Activated CD4-positive, alpha-beta T cell treated with anti-CD3 and anti-CD28 coated beads for 36 hours (primary cell): ENCODE measurements around the gene PHF21A. TPM values are rescaled to one million over a fixed set of nuclear protein-coding genes. Genes with fewer than 3 reads are reported as not detected.
"Not testable (repeated sequence)": the region's sequence is repeated elsewhere in the genome, so short reads cannot be mapped to it uniquely, and the experiment has no call there.

Source experiments
- ATAC-seq: fragments of 200-7000 bp; cut with Tn5 transposase; one replicate; pipeline ENCODE4 v1.10.0; 2021; ENCODE audit warnings: mild to moderate bottlenecking, moderate library complexity
- CTCF ChIA-PET: fragments of 350-600 bp; sonication (Branson Sonifier 250); formaldehyde crosslinking; loops from one replicate; lab custom pipeline; 2021; ENCODE audit warnings: antibody characterized with exemption; lab: Charles Lee
- POLR2A ChIA-PET: fragments of 350-600 bp; sonication (Branson Sonifier 250); formaldehyde crosslinking; loops from one replicate; lab custom pipeline; 2021; ENCODE audit warnings: antibody characterized with exemption, inconsistent platforms; lab: Charles Lee
- DNase-seq: peaks from one replicate; pipeline ENCODE4 v3.0.0-alpha.2; 2020
- H3K27ac Mint-ChIP-seq: one replicate; pipeline ENCODE4 v1.8.0; 2021; ENCODE audit warnings: mixed read lengths
- H3K27me3 Mint-ChIP-seq: one replicate; pipeline ENCODE4 v1.8.0; 2021; ENCODE audit warnings: mixed read lengths
- H3K36me3 Mint-ChIP-seq: one replicate; pipeline ENCODE4 v1.8.0; 2021; ENCODE audit warnings: low read depth, mixed read lengths
- H3K4me1 Mint-ChIP-seq: one replicate; pipeline ENCODE4 v1.8.0; 2021; ENCODE audit warnings: mixed read lengths
- H3K4me3 Mint-ChIP-seq: one replicate; pipeline ENCODE4 v1.8.0; 2021; ENCODE audit warnings: mild to moderate bottlenecking, moderate library complexity, mixed read lengths
- H3K9me3 Mint-ChIP-seq: one replicate; pipeline ENCODE4 v1.8.0; 2021; ENCODE audit warnings: low read depth, mixed read lengths
- intact Hi-C, 2 experiments: fragments of 100-400 bp; cut with DNase I in 1 of 2; cut with micrococcal nuclease in 1 of 2; formaldehyde crosslinking; loops; one replicate each; pipeline versions ENCODE4 v1.14.2 to v1.15.1; 2022 to 2024; cut with DNase I, micrococcal nuclease
- total RNA-seq, 2 experiments: library from RNA; stranded (reverse); gene quantifications; one replicate each; pipeline ENCODE4 v1.2.3, GENCODE V29; 2021

PHF21A gene
- total RNA-seq, 2 experiments from 2014 or later, result 42.6 to 61.8 TPM

DNA sequence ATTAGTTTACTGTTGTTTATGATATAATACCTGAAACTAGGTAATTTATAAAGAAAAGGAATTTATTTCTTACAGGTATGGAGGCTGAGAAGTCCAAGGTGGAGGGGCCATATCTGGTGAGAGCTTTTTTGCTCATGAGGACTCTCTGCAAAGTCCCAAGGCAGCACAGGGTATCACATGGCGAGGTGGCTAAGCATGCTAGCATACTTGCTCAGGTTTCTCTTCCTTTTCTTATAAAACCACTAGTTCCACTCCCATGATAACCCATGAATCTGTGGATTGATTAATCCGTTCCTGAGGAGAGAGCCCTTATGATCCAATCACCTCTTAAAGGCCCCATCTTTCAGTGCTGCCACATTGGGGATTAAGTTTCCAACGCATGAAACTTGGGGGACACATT, 82.7 kb downstream of the PHF21A start:
- no peaks in the 10 kb centered on the region for H3K36me3 Mint-ChIP-seq
- ChIA-PET CTCF (interaction anchor here (1.2 to 1.3 kb wide), 2 partner anchors 8 to 23 kb away, joined by 3 to 5 read pairs; no protein-coding TSS in a partner anchor), POLR2A (no interaction called here)
- intact Hi-C loops, result no loop called here
- H3K27ac Mint-ChIP-seq, result no peak overlapping the region
- no peaks in the 10 kb centered on the region for H3K9me3 Mint-ChIP-seq
- no peak for ATAC-seq
- no peak for DNase-seq
- no peak overlapping the region for H3K4me3 Mint-ChIP-seq
- no peaks in the 10 kb centered on the region for H3K27me3 Mint-ChIP-seq
- peaks cover 35% of the 10 kb centered on the region for H3K4me1 Mint-ChIP-seq

DNA sequence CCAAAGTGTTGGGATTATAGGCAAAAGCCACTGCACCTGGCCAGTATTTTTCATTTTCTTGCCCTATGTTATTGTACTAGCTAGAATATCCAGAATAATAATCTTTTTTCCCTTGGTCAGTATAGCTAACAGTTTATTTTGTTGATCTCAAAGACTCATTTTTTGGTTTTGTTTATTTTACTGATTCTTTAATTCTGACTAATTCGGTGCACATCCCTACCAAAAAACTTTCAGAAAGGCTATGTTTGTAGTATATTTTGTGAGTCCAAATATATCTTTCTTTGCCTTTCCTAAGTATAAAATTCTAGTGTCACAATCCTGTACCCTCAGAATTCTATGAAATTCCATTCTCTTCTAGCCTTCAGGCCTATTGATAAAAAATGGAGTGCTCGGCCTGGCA, 84.3 kb downstream of the PHF21A start:
- no peaks in the 10 kb centered on the region for H3K36me3 Mint-ChIP-seq

DNA sequence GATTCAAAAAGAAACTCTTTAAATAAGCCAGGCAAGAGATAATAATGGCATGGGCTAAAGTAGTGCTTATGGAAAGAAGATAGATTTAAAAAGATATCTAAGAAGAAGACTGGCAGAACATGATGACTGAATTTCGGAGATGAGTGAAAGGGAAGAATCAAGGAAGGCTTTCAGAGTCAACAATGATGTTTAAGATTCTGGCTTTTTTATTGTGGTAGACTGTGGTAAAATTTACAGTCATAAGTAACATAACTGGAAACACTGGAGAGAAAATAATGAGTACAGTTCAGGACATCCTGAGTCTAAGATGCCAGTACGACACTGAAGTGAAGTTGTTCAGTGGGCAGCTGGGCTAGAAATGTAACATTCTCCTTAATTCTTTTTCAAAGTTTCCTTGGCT, 85.2 kb downstream of the PHF21A start:
- no peaks in the 10 kb centered on the region for H3K36me3 Mint-ChIP-seq
- H3K4me3 Mint-ChIP-seq, result no peak overlapping the region
- H3K4me1 Mint-ChIP-seq, result peaks cover 24% of the 10 kb centered on the region
- intact Hi-C loops, result no loop called here
- no peaks in the 10 kb centered on the region for H3K9me3 Mint-ChIP-seq
- DNase-seq (no peak), ATAC-seq (peak; percentile 55)
- no peak overlapping the region for H3K27ac Mint-ChIP-seq
- H3K27me3 Mint-ChIP-seq, result no peaks in the 10 kb centered on the region
- POLR2A ChIA-PET, result no interaction called here
- CTCF ChIA-PET, result interaction anchor here (0.6 to 2.1 kb wide), 4 partner anchors 26 to 148 kb away, joined by 3 to 8 read pairs (median 4); no protein-coding TSS in a partner anchor

More for the DNA sequence above, 84.3 kb downstream of the PHF21A start:
- intact Hi-C loops, result no loop called here
- peaks cover 31% of the 10 kb centered on the region for H3K4me1 Mint-ChIP-seq
- POLR2A ChIA-PET, result no interaction called here
- CTCF ChIA-PET, result interaction anchor here (0.9 kb wide), 1 partner anchor 194 kb away, joined by 4 read pairs; no protein-coding TSS in a partner anchor
- ATAC-seq (no peak), DNase-seq (no peak)
- H3K4me3 Mint-ChIP-seq, result no peak overlapping the region
- H3K9me3 Mint-ChIP-seq, result no peaks in the 10 kb centered on the region
- H3K27me3 Mint-ChIP-seq, result no peaks in the 10 kb centered on the region
- no peak overlapping the region for H3K27ac Mint-ChIP-seq

DNA sequence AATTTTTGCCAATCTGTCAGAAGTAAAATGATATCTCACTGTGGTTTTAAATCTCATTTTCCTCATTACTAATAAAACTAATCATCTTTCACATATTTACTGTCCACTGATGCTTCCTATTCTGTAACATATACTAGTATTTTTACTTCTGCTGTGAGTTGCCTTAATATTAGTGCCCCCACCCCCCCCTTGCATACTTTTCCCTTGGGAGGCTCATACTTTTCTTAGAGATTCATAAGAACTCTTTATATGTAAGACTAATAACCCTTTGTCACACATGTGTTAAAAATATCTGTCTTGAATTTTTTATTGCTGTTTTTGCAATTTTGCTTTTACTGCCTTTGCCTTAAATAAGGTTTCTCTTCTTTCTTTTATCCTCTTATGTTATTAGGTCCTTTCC, 87.2 kb downstream of the PHF21A start:
- Mint-ChIP-seq H3K36me3 (no peaks in the 10 kb centered on the region), H3K27me3 (no peaks in the 10 kb centered on the region), H3K27ac (no peak overlapping the region), H3K9me3 (no peaks in the 10 kb centered on the region), H3K4me3 (no peak overlapping the region), H3K4me1 (peaks cover 13% of the 10 kb centered on the region)
- ATAC-seq (no peak), DNase-seq (no peak)
- intact Hi-C loops, result no loop called here
- ChIA-PET POLR2A (no interaction called here), CTCF (no interaction called here)

DNA sequence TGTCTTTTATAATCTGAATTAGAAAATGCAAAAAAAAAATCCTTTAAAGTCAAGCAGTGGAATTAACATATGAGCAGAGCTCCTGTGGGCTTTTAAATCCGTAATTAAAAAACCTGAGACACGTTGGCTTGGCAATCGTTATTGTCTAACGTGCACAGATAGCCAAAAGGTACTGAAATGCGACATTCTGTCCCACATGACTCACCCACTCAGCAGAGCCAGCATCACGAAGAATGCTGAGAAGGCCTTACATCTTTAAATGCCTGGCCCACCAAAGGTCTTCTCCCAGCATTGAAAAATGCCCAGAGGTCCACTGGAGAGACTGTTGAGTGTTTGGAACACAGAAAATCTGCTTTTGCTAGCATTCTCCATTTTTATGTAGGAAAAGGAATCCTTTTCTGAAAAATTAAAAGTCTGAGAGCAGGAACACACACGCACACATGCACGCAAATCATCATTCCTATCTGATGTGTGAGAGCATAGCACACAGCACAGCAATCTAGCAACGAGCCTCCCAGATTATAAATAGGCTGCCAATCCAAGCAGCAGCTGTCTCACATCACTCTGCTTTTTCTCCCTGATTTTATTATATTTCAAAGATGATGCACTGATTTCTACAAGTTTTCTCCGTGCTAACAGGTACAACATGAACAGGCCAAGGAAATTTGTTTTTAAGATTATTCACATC, 94.5 kb downstream of the PHF21A start:
- H3K9me3 Mint-ChIP-seq, result no peaks in the 10 kb centered on the region
- no peak overlapping the region for H3K27ac Mint-ChIP-seq
- ChIA-PET CTCF (no interaction called here), POLR2A (no interaction called here)
- no peaks in the 10 kb centered on the region for H3K4me1 Mint-ChIP-seq
- H3K27me3 Mint-ChIP-seq, result no peaks in the 10 kb centered on the region
- no peak overlapping the region for H3K4me3 Mint-ChIP-seq
- H3K36me3 Mint-ChIP-seq, result no peaks in the 10 kb centered on the region
- DNase-seq (no peak), ATAC-seq (no peak)
- intact Hi-C loops, result no loop called here

DNA sequence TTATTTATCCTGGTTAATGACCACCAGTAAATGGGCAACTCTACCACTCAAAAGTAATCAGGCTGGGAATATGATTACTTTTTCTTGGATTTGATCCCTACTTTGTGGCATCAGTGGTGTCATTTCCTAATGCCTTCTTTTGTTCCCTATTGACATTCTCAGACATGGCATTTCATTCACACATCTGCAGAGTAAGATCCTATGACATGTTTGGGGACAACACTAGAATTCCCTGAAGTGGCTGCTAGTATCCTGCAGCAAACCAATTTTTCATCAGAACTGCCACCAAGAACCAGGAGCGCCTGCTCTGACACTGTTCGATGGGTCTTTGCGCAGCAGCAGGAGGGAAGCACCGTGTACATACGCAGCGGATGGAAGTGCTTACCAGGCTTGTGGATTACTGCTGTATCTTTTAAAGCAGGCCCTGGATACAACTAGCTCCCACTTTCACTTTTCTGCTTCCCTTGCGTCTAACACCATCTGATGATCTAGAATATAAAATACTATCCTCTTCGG, 101.1 kb downstream of the PHF21A start:
- intact Hi-C loops, result no loop called here
- ChIA-PET CTCF (interaction anchor here (1.0 to 3.3 kb wide), 2 partner anchors 13 to 55 kb away, joined by 3 to 15 read pairs; no protein-coding TSS in a partner anchor), POLR2A (no interaction called here)
- Mint-ChIP-seq H3K4me3 (no peak overlapping the region), H3K27ac (no peak overlapping the region), H3K27me3 (no peaks in the 10 kb centered on the region), H3K4me1 (no peaks in the 10 kb centered on the region), H3K36me3 (peaks cover under 1% of the 10 kb centered on the region), H3K9me3 (no peaks in the 10 kb centered on the region)
- ATAC-seq, result no peak
- no peak for DNase-seq

DNA sequence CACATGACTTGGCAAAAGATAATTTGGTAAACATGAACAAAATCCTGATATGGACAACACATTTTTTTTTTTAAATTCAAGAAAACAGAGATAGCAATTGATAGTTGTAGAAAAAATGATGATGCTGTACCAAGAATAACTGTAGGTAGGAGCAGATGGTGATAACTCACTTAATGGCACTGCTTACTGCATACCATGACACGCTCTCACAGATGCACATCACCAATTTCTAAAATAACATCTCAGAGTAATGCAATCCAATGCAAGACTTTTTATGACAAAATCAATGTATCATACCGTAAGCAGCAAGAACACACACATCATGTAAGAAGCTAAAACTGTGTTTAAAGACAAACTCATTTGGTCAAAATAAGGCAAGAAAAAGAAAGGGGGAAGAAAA, 102.6 kb downstream of the PHF21A start:
- no peak for DNase-seq
- Mint-ChIP-seq H3K9me3 (peaks cover 2% of the 10 kb centered on the region), H3K4me3 (no peak overlapping the region), H3K4me1 (no peaks in the 10 kb centered on the region), H3K27me3 (no peaks in the 10 kb centered on the region), H3K36me3 (peaks cover 4% of the 10 kb centered on the region), H3K27ac (no peak overlapping the region)
- ChIA-PET POLR2A (no interaction called here), CTCF (interaction anchor here (0.7 to 3.3 kb wide), 7 partner anchors 10 to 291 kb away, joined by 3 to 15 read pairs (median 3); no protein-coding TSS in a partner anchor)
- no peak for ATAC-seq
- intact Hi-C loops, result no loop called here

DNA sequence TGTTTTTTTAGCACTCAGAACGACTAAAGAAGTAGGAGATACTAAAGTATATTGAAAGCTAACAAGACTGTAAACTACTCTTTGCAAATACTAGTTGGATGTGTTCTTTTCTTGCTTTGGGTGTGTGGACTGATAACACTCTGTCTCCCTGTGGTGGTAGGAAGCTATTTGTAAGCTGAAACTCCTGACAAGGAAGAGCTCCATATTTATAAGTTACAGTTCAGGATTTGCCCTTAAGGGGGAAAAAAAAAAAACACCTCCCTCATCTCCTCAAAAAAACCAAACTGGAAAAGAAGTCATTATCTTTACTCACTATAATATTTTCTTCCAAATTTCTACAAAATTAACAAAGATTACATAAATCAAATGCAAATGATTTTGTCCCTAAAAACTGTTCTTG, 103.9 kb downstream of the PHF21A start:
- Mint-ChIP-seq H3K27ac (no peak overlapping the region), H3K36me3 (peaks cover 4% of the 10 kb centered on the region), H3K4me1 (peaks cover 2% of the 10 kb centered on the region), H3K9me3 (peaks cover 2% of the 10 kb centered on the region), H3K27me3 (no peaks in the 10 kb centered on the region), H3K4me3 (no peak overlapping the region)
- DNase-seq (no peak), ATAC-seq (no peak)
- ChIA-PET CTCF (interaction anchor here (2.1 to 3.6 kb wide), 2 partner anchors 11 to 52 kb away, joined by 11 to 17 read pairs; no protein-coding TSS in a partner anchor), POLR2A (no interaction called here)
- intact Hi-C loops, result no loop called here

DNA sequence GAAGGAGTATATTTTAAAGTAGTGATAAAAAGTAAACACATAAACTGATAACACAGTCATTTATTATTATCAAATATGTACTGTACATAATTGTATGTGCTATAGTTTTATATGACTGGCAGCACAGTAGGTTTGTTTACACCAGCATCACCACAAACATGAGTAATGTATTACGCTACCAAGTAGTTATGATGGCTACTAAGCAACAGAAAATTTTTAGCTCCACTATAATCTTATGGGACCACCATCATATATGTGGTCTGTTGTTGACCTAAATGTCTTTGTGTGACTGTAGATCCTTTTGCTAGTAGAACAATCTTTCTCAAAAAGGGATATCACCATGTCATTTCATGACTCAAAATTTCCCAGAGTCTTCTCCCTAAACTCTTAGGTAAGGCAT, 105.3 kb downstream of the PHF21A start:
- no peak overlapping the region for H3K27ac Mint-ChIP-seq
- ChIA-PET CTCF (interaction anchor here (0.6 to 3.6 kb wide), 5 partner anchors 9 to 344 kb away, joined by 3 to 17 read pairs (median 4); no protein-coding TSS in a partner anchor), POLR2A (no interaction called here)
- H3K4me3 Mint-ChIP-seq, result no peak overlapping the region
- ATAC-seq (no peak), DNase-seq (no peak)
- intact Hi-C loops, result no loop called here
- peaks cover 2% of the 10 kb centered on the region for H3K9me3 Mint-ChIP-seq
- peaks cover 2% of the 10 kb centered on the region for H3K4me1 Mint-ChIP-seq
- no peaks in the 10 kb centered on the region for H3K27me3 Mint-ChIP-seq
- peaks cover 4% of the 10 kb centered on the region for H3K36me3 Mint-ChIP-seq

DNA sequence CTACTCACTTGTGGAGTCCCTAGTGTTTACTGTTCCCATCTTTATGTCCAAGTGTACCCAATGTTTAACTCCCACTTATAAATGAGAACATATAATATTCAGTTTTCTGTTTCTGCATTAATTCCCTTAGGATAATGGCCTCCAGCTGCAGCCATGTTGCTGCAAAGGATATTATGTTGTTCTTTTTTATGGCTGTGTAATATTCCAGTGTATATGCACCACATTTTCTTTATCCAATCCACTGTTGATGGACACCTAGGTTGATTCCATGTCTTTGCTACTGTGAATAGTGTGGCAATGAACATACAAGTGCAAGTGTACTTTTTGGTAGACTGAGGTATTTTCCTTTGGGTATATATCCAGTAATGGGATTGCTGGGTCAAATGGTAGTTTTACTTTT, 107.1 kb downstream of the PHF21A start:
- H3K27ac Mint-ChIP-seq, H3K4me3 Mint-ChIP-seq, intact Hi-C loops, DNase-seq, H3K4me1 Mint-ChIP-seq, CTCF ChIA-PET, ATAC-seq, H3K27me3 Mint-ChIP-seq, H3K9me3 Mint-ChIP-seq, POLR2A ChIA-PET, H3K36me3 Mint-ChIP-seq: not testable (repeated sequence)

DNA sequence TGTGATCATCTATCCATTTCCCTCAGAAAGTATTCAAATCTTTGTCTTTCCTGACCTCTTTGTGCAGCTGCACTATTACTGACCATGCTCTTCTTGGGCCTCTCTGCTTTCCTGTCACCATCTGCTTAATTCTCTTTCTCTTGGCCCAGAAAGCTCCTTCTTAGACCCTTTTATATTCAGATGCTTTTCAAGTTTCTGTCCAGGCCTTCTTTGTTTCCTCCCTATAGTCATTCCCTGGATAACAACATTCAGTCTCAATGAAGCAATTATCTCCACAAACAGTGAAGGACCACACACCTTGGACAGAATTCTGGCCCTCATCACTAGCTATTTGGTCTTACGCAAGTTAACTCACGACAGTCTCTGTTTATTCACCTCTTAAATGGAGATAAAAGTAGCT, 109.1 kb downstream of the PHF21A start:
- ATAC-seq, result no peak

DNA sequence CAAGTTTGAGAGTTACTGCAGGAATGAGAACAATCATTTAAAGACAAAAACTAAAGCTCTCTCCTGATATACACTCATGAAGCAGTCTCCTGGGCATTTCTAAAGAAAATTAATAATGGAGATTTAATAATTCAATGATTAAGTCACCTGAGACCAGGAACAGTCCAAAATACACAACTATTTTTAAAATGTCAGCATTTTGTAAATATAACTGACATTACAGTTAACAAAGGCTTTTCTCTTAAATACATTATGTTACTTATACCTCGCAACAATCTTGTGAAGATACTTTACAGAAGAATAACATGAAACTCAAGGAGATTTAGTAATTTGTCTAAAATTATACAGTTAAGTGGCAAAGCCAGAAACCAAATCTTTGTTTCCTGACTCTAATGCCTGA, 111.2 kb downstream of the PHF21A start:
- Mint-ChIP-seq H3K9me3 (peaks cover 2% of the 10 kb centered on the region), H3K36me3 (peaks cover 3% of the 10 kb centered on the region), H3K4me1 (peaks cover 4% of the 10 kb centered on the region), H3K27ac (no peak overlapping the region), H3K4me3 (no peak overlapping the region), H3K27me3 (no peaks in the 10 kb centered on the region)
- intact Hi-C loops, result no loop called here
- ATAC-seq (no peak), DNase-seq (no peak)
- ChIA-PET CTCF (interaction anchor here (1.5 to 4.4 kb wide), 2 partner anchors 45 to 298 kb away, joined by 4 to 19 read pairs; no protein-coding TSS in a partner anchor), POLR2A (interaction anchor here (0.7 kb wide), 1 partner anchor 297 kb away, joined by 3 read pairs; no protein-coding TSS in a partner anchor)

More for the DNA sequence above, 109.1 kb downstream of the PHF21A start:
- H3K27me3 Mint-ChIP-seq, result no peaks in the 10 kb centered on the region
- no peak overlapping the region for H3K27ac Mint-ChIP-seq
- intact Hi-C loops, result no loop called here
- peaks cover 2% of the 10 kb centered on the region for H3K4me1 Mint-ChIP-seq
- ChIA-PET CTCF (interaction anchor here (0.6 to 4.4 kb wide), 4 partner anchors 47 to 188 kb away, joined by 3 to 19 read pairs (median 4); no protein-coding TSS in a partner anchor), POLR2A (no interaction called here)
- no peak overlapping the region for H3K4me3 Mint-ChIP-seq
- no peak for DNase-seq
- peaks cover 4% of the 10 kb centered on the region for H3K36me3 Mint-ChIP-seq
- H3K9me3 Mint-ChIP-seq, result peaks cover 2% of the 10 kb centered on the region
